Measurements from ENCODE around the gene THSD7A.

DNA sequence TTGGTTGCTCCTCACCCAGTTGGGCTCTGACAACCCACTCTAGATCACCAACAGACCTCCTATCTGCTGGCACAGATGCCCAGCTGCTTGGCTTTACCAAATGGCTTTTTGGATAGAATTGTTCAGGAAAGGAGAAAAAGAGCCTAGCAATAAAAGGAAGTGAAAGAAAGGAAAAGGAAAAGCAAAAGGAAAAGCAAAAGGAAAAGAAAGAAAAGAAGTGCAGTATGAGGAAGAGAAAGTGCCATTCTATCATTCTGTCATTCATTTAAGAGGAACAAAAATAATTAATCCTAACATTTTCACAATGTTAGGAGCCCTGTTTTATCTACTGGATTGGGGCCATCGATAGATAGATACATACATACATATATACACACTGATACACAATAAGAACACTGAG lies 353.6 kb downstream of the THSD7A start:
- TF ChIP-seq, protein P1, sequence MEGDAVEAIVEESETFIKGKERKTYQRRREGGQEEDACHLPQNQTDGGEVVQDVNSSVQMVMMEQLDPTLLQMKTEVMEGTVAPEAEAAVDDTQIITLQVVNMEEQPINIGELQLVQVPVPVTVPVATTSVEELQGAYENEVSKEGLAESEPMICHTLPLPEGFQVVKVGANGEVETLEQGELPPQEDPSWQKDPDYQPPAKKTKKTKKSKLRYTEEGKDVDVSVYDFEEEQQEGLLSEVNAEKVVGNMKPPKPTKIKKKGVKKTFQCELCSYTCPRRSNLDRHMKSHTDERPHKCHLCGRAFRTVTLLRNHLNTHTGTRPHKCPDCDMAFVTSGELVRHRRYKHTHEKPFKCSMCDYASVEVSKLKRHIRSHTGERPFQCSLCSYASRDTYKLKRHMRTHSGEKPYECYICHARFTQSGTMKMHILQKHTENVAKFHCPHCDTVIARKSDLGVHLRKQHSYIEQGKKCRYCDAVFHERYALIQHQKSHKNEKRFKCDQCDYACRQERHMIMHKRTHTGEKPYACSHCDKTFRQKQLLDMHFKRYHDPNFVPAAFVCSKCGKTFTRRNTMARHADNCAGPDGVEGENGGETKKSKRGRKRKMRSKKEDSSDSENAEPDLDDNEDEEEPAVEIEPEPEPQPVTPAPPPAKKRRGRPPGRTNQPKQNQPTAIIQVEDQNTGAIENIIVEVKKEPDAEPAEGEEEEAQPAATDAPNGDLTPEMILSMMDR (optimal IDR thresholded peaks at IDR 0.05 in 1 of 3, IDR thresholded peaks at IDR 0.05 in 1 of 3, conservative IDR thresholded peaks at IDR 0.05 in 1 of 3; ENCODE audit: extremely low read depth in 1 of 3, insufficient read depth in 2 of 3, low read length in 3 of 3), result no peak
- TF ChIP-seq EZH2 (IDR thresholded peaks at IDR 0.05; ENCODE audit: low read length), result no peak

Measured in keratinocyte (primary cell).